Measurements from ENCODE around the gene FRMD8. TPM values are rescaled to one million over a fixed set of nuclear protein-coding genes. Genes with fewer than 3 reads are reported as not detected.

The FRMD8 gene
- total RNA-seq, 2 donors from 2014 or later, result 36.1 to 106 TPM

DNA sequence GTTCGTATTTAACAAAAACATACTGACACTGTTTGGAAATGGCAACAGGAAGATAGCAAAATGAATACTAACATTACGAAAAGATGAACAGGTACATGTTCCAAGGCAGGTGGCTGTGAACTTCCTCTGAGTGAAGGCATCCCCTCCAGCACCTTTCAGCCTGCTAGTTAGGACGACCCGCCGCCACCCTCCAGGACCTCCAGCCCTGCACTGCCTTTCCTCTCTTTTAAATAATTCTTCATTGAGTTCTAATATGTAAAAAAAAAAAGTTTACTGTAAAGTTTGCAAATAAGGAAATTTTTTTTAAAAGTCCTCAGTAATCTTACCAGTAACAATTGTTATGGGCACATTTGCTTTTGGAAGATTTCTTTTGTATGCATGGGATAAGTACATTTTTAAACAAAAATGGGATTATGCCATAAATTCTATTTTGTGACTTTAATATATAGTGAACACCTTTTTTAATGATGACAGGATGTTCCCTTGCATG is 42.2 kb downstream of the FRMD8 start:
- Histone ChIP-seq H3K27ac (peak overlapping the region; percentile 100), H3K27me3 (replicated peaks; ENCODE audit: insufficient read depth) (no peaks in the 10 kb centered on the region), H3K9me3 (no peaks in the 10 kb centered on the region), H3K4me1 (replicated peaks) (no peaks in the 10 kb centered on the region), H3K4me3 (peak overlapping the region in 1 of 2 donors; percentile 97), H3K36me3 (no peaks in the 10 kb centered on the region)
- TF ChIP-seq, protein P1, sequence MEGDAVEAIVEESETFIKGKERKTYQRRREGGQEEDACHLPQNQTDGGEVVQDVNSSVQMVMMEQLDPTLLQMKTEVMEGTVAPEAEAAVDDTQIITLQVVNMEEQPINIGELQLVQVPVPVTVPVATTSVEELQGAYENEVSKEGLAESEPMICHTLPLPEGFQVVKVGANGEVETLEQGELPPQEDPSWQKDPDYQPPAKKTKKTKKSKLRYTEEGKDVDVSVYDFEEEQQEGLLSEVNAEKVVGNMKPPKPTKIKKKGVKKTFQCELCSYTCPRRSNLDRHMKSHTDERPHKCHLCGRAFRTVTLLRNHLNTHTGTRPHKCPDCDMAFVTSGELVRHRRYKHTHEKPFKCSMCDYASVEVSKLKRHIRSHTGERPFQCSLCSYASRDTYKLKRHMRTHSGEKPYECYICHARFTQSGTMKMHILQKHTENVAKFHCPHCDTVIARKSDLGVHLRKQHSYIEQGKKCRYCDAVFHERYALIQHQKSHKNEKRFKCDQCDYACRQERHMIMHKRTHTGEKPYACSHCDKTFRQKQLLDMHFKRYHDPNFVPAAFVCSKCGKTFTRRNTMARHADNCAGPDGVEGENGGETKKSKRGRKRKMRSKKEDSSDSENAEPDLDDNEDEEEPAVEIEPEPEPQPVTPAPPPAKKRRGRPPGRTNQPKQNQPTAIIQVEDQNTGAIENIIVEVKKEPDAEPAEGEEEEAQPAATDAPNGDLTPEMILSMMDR (IDR thresholded peaks at IDR 0.05), result no peak
- peak; percentile 62 for TF ChIP-seq POLR2AphosphoS5 (IDR thresholded peaks at IDR 0.05)
- no peak for TF ChIP-seq POLR2A (IDR thresholded peaks at IDR 0.05)
- WGBS, result 21% methylated on average over 5 of the region's 5 CpGs
- DNase-seq (ENCODE audit: low spot score), result peak; percentile 69
- intact Hi-C loops (cut with DNase I), result no loop called here

GRCh38 chr11:65429068-65429681 is 42.7 kb downstream of the FRMD8 start:
- no peaks in the 10 kb centered on the region for H3K27me3 ChIP-seq (replicated peaks; ENCODE audit: insufficient read depth)
- no peaks in the 10 kb centered on the region for H3K9me3 ChIP-seq
- peak; percentile 73 for TF ChIP-seq POLR2AphosphoS5 (IDR thresholded peaks at IDR 0.05)
- peak; percentile 19 for TF ChIP-seq POLR2A (IDR thresholded peaks at IDR 0.05)
- TF ChIP-seq, protein P1 (IDR thresholded peaks at IDR 0.05), result peak in 1 of 4 experiments; percentile 13
- H3K4me3 ChIP-seq, result peak overlapping the region in 1 of 2 donors; percentile 97
- 9% methylated on average over 9 of the region's 9 CpGs for WGBS
- intact Hi-C loops (cut with DNase I), result no loop called here
- peak; percentile 51 for DNase-seq (ENCODE audit: low spot score)
- H3K36me3 ChIP-seq, result no peaks in the 10 kb centered on the region
- peak overlapping the region; percentile 100 for H3K27ac ChIP-seq
- no peaks in the 10 kb centered on the region for H3K4me1 ChIP-seq (replicated peaks)

GRCh38 chr11:65429724-65430405 is 43.4 kb downstream of the FRMD8 start:
- H3K4me3 ChIP-seq, result peak overlapping the region in 1 of 2 donors; percentile 97
- WGBS, result 5% methylated on average over 9 of the region's 9 CpGs

DNA sequence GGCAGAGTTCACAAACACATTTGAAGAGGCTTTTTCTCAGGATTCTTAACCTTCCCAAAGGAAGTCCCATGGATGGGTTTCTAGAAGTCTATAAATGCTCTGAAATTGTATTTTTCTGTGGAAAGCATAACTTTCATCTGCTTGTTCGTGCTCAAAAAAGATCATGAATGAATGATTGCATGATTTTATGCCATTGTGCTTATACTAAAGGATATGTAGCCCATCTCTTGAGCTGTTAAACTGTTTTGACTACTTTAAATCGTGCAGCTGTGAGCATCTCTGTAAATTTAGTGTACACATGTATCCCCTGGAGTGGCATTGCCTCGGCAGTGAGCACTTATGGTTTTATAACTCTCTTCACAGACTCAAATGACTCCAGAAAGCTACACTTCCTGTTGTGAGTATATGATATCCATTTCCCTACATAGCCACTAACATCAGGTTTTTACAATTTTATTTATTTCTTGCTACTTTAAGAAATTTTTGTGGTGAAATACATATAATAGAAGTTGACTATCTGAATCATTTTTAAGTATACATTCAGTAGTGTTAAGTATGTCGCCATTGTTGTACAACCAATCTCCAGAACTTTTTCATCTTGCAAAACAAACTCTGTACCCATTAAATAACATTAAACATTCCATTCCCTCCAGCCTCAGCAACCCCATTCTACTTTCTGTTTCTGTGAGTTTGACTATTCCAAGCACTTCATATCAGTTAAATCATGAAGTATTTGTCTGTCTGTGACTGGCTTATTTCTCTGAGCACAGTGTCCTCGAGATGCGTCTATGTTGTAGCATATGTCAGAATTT is 44.2 kb downstream of the FRMD8 start:
- H3K4me1 ChIP-seq (replicated peaks), result no peaks in the 10 kb centered on the region
- intact Hi-C loops (cut with DNase I), result loop anchor here (5.0 kb wide), 1 partner anchor 37 kb away; no protein-coding TSS in a partner anchor
- no peaks in the 10 kb centered on the region for H3K9me3 ChIP-seq
- peak; percentile 16 for DNase-seq (ENCODE audit: low spot score)
- TF ChIP-seq, protein P1 (IDR thresholded peaks at IDR 0.05), result no peak
- TF ChIP-seq POLR2A (IDR thresholded peaks at IDR 0.05), result no peak
- no peak for TF ChIP-seq POLR2AphosphoS5 (IDR thresholded peaks at IDR 0.05)
- H3K4me3 ChIP-seq, result peak overlapping the region in 1 of 2 donors; percentile 97
- peak overlapping the region; percentile 100 for H3K27ac ChIP-seq
- H3K27me3 ChIP-seq (replicated peaks; ENCODE audit: insufficient read depth), result no peaks in the 10 kb centered on the region
- 39% methylated on average over 6 of the region's 6 CpGs for WGBS
- H3K36me3 ChIP-seq, result no peaks in the 10 kb centered on the region

More at GRCh38 chr11:65429724-65430405, 43.4 kb downstream of the FRMD8 start:
- peak; percentile 61 for TF ChIP-seq POLR2AphosphoS5 (IDR thresholded peaks at IDR 0.05)
- peak; percentile 27 for TF ChIP-seq POLR2A (IDR thresholded peaks at IDR 0.05)
- TF ChIP-seq, protein P1 (IDR thresholded peaks at IDR 0.05), result peak in 1 of 4 experiments; percentile 5
- intact Hi-C loops (cut with DNase I), result loop anchor here (5.0 kb wide), 1 partner anchor 37 kb away; no protein-coding TSS in a partner anchor
- DNase-seq (ENCODE audit: low spot score), result peak; percentile 76
- no peaks in the 10 kb centered on the region for H3K4me1 ChIP-seq (replicated peaks)
- H3K27me3 ChIP-seq (replicated peaks; ENCODE audit: insufficient read depth), result no peaks in the 10 kb centered on the region
- no peaks in the 10 kb centered on the region for H3K36me3 ChIP-seq
- H3K9me3 ChIP-seq, result no peaks in the 10 kb centered on the region
- H3K27ac ChIP-seq, result peak overlapping the region; percentile 100
